Ishikawa (cell line): ENCODE data around the gene GPR37.

Experiments
- CEBPB ChIP-seq: IDR thresholded peaks from 2 replicates; pipeline ENCODE4 v1.6.1; 2012
- CREB1 ChIP-seq: IDR thresholded peaks from 2 replicates; pipeline ENCODE4 v1.6.1; 2012; ENCODE audit warnings: low read depth
- EGR1 ChIP-seq: IDR thresholded peaks from 2 replicates; pipeline ENCODE4 v1.6.1; 2012
- EP300 ChIP-seq: IDR thresholded peaks from 2 replicates; pipeline ENCODE4 v1.6.1; 2012; ENCODE audit warnings: borderline replicate concordance
- FOXM1 ChIP-seq: IDR thresholded peaks from 2 replicates; pipeline ENCODE4 v1.6.1; 2012; ENCODE audit warnings: low read depth, borderline replicate concordance
- NFIC ChIP-seq: IDR thresholded peaks from 2 replicates; pipeline ENCODE4 v1.6.1; 2012
- RAD21 ChIP-seq: IDR thresholded peaks from 2 replicates; pipeline ENCODE4 v1.6.1; 2012; ENCODE audit warnings: low read depth
- TAF1 ChIP-seq: IDR thresholded peaks from 2 replicates; pipeline ENCODE4 v1.6.1; 2012; ENCODE audit warnings: low read depth, mild to moderate bottlenecking
- TCF12 ChIP-seq: IDR thresholded peaks from 2 replicates; pipeline ENCODE4 v1.6.1; 2012; ENCODE audit warnings: low read depth
- TEAD4 ChIP-seq: IDR thresholded peaks from 2 replicates; pipeline ENCODE4 v1.6.1; 2012
- YY1 ChIP-seq: IDR thresholded peaks from 2 replicates; pipeline ENCODE4 v1.6.1; 2012; ENCODE audit warnings: low read depth
- ZBTB7A ChIP-seq: IDR thresholded peaks from 2 replicates; pipeline ENCODE4 v1.6.1; 2012; ENCODE audit warnings: low read depth
- TF ChIP-seq, protein P1 (sequence below): IDR thresholded peaks from 2 replicates; pipeline ENCODE4 v1.6.1; 2012; ENCODE audit warnings: low read depth, mild to moderate bottlenecking
- TF ChIP-seq, protein P2 (sequence below): IDR thresholded peaks from 2 replicates; pipeline ENCODE4 v1.6.1; 2012
- TF ChIP-seq, protein P3 (sequence below): IDR thresholded peaks from 2 replicates; pipeline ENCODE4 v1.6.1; 2012

GPR37 gene

DNA sequence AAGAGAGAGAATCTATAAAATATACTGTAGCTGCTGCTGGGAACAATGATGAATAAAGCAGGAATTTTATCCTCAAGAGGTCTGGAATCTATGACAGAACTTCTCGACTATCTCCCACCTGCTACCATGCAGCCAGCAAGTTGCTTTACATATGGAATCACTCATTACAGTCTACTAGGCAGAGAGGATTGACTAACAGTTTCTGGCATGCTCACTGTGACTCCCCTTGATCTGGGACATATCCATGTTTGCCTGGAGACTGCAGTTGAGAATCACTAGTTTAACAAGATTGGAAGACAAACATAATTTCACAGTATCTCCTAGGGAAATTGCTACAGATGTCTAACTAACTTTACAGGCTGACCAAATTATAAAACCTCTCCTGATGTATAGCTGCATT lies 13.3 kb downstream of the GPR37 start:
- TF ChIP-seq, protein P1, sequence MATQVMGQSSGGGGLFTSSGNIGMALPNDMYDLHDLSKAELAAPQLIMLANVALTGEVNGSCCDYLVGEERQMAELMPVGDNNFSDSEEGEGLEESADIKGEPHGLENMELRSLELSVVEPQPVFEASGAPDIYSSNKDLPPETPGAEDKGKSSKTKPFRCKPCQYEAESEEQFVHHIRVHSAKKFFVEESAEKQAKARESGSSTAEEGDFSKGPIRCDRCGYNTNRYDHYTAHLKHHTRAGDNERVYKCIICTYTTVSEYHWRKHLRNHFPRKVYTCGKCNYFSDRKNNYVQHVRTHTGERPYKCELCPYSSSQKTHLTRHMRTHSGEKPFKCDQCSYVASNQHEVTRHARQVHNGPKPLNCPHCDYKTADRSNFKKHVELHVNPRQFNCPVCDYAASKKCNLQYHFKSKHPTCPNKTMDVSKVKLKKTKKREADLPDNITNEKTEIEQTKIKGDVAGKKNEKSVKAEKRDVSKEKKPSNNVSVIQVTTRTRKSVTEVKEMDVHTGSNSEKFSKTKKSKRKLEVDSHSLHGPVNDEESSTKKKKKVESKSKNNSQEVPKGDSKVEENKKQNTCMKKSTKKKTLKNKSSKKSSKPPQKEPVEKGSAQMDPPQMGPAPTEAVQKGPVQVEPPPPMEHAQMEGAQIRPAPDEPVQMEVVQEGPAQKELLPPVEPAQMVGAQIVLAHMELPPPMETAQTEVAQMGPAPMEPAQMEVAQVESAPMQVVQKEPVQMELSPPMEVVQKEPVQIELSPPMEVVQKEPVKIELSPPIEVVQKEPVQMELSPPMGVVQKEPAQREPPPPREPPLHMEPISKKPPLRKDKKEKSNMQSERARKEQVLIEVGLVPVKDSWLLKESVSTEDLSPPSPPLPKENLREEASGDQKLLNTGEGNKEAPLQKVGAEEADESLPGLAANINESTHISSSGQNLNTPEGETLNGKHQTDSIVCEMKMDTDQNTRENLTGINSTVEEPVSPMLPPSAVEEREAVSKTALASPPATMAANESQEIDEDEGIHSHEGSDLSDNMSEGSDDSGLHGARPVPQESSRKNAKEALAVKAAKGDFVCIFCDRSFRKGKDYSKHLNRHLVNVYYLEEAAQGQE, result no peak
- TF ChIP-seq EGR1 (no peak), NFIC (no peak), FOXM1 (no peak), TEAD4 (no peak), CEBPB (no peak), ZBTB7A (no peak), CREB1 (no peak), TAF1 (no peak), RAD21 (no peak), EP300 (no peak), YY1 (no peak), TCF12 (no peak)
- TF ChIP-seq, protein P2, sequence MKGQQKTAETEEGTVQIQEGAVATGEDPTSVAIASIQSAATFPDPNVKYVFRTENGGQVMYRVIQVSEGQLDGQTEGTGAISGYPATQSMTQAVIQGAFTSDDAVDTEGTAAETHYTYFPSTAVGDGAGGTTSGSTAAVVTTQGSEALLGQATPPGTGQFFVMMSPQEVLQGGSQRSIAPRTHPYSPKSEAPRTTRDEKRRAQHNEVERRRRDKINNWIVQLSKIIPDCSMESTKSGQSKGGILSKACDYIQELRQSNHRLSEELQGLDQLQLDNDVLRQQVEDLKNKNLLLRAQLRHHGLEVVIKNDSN, result no peak
- TF ChIP-seq, protein P3, sequence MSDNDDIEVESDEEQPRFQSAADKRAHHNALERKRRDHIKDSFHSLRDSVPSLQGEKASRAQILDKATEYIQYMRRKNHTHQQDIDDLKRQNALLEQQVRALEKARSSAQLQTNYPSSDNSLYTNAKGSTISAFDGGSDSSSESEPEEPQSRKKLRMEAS, result no peak

DNA sequence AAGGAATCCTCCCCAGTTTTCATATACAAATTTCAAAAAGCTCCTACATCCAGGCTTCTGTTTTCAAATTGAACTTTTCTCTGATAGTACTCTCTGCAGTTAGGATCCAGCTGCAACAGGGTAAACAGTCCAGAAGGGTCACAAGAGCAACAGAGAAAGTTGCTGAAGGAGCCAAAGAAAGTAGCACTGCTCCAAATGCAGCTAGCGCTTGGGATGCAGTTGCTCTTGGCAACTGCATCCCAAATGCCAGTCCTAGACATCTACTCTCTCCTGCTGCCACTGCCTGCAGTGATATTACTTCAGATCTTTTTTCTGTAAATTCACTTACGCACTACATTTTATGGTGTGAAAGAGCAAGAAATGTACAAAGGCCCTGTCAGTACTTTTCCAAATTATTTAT lies 14.6 kb downstream of the GPR37 start:
- no peak for TF ChIP-seq TAF1
- TF ChIP-seq, protein P3, result no peak
- TF ChIP-seq RAD21, result no peak
- TF ChIP-seq YY1, result no peak
- TF ChIP-seq, protein P1, result no peak
- no peak for TF ChIP-seq TEAD4

DNA sequence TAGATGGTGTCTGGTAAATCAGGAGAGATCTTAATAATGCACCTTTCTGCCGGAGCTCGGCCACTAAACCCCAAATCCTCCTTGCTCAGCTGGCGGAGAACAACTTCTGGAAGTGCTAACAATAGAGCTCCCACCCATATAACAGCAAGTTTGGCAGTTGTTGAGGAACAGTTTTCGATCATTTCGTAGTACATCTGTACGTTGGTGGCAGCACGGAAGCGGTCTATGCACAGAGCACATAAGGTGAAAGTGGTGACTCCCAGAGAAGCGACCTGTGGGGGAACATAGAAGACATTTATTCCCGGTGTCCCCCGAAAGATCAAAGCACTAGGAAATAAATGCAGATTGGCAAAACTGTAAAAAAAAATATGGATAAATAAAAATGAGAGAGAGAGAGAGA lies 18.5 kb downstream of the GPR37 start:
- TF ChIP-seq ZBTB7A (no peak), TAF1 (no peak), EP300 (no peak), TCF12 (no peak), CREB1 (no peak), YY1 (no peak), TEAD4 (no peak), CEBPB (no peak), FOXM1 (no peak), EGR1 (no peak), NFIC (no peak), RAD21 (no peak)
- TF ChIP-seq, protein P3, result no peak
- TF ChIP-seq, protein P2, result no peak
- TF ChIP-seq, protein P1, result no peak

DNA sequence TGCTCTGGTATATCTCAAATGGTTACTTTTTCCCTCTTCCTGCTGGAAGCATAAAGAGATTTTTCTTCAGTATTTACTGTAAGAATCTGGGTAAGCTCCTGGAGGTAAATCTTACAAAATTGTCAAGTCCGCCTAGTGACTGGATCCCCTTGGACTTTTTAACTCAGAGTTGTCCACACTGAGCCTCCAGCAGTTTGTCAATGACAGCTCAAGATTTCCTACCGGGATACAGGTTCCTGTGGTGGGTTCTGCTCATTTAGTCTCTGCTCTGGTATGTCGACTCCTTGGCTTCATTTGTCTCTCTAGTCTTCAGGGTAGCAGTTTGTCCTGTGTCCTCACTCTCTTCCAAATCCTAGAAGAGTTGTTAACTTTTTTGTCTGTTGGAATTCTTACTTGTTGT lies 27.0 kb downstream of the GPR37 start:
- TF ChIP-seq FOXM1 (no peak), EP300 (no peak), YY1 (no peak), TCF12 (no peak), CEBPB (no peak), NFIC (no peak), ZBTB7A (no peak), TEAD4 (no peak), RAD21 (no peak), TAF1 (no peak), CREB1 (no peak), EGR1 (no peak)
- TF ChIP-seq, protein P1, result no peak
- TF ChIP-seq, protein P3, result no peak
- TF ChIP-seq, protein P2, result no peak
